ENCODE data around the gene COL4A4.

DNA sequence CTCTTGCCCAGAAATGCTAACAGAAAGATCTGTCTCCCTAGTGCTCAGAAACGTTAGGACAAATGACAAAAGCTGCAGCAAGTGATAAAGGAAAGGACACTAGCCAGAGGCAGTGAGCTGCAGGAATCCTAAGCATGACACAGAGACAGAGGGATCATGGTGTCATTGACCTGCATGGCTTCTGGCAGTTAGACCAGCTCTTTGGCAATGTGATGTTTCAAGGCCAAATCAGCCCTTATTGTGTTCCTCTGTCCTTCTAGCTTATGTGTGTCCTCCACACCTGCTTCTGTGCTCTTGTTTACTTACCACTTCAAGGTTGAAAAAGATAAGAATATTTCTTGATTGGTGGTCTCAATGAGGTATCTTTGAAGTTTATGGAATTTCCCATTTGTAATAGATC, 207.3 kb downstream of the COL4A4 start:
- TF ChIP-seq SIN3A (IDR thresholded peaks at IDR 0.05; ENCODE audit: borderline replicate concordance, insufficient read depth, low read length) (no peak), REST (IDR thresholded peaks at IDR 0.05; ENCODE audit: insufficient read depth in 1 of 2, low read depth in 2 of 2, low read length in 2 of 2) (no peak), POLR2AphosphoS5 (IDR thresholded peaks at IDR 0.05; ENCODE audit: low read depth, low read length) (no peak), TAF1 (IDR thresholded peaks at IDR 0.05; ENCODE audit: borderline replicate concordance, insufficient read depth, low read length) (no peak), FOXP2 (optimal IDR thresholded peaks at IDR 0.05; ENCODE audit: borderline replicate concordance, extremely low read depth, extremely low read length, insufficient read depth) (no peak)
